Activated CD8-positive, alpha-beta memory T cell treated with anti-CD3 and anti-CD28 coated beads, Interleukin-2, amount 50 U/mL, for 4 hours (primary cell): Measurements from ENCODE around the gene CASKIN1.
A peak's percentile ranks its signal among the peaks of the same experiment; 100 is the strongest.
"Not testable (repeated sequence)": the region's sequence is repeated elsewhere in the genome, so short reads cannot be mapped to it uniquely, and the experiment has no call there.

Source experiments
- DNase-seq: peaks from one replicate; pipeline ENCODE4 v3.0.0-alpha.2; 2020

The CASKIN1 gene

DNA sequence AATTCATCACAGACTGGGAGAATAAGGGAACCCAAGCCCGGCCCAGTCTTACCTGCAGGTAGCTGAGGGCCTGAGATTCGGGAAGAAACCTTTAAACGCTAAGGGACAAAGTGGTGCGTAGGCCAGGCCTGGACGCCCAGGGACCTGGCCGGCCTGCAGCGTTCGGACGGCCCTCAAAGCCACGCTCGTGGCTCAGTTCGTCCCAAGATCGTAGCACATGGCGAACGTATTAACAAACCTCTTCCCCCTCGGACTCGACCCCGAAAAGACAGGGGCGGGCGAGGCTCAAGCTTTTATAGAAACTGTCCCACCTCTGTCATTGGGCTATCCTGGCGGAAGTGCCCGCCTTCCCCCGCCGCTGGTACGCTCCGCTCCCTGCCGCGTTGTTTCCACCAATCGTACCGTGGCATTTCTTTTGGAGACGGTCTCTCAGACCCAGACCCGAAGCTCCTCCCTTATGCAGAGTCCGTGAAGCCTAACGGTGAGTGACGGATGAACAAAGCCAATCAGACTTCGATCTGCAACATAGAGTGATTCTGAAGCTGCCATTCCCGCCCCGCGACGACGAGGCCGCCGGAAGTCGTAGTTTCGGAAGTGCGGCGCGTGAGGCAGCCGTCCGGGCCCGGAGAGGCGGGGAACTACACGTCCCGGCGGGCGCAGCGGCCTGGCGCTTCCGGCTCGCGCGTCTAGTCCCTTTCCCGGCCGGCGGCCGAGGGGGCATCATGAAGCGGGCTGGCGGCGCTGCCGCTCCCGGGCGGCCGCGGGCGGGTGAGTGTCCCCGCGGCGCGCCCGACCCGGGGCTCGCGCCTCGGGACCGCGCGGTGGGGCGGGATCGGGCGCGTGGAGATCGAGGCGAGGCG, 41.1 kb downstream of the CASKIN1 start, which contains the start of gene TRAF7:
TRAF7 (plus strand) TSS at position 692 of the 860 bp plus-strand sequence. CDS start 8,139 bp downstream, outside the sequence.
- DNase-seq = peak; percentile 96

DNA sequence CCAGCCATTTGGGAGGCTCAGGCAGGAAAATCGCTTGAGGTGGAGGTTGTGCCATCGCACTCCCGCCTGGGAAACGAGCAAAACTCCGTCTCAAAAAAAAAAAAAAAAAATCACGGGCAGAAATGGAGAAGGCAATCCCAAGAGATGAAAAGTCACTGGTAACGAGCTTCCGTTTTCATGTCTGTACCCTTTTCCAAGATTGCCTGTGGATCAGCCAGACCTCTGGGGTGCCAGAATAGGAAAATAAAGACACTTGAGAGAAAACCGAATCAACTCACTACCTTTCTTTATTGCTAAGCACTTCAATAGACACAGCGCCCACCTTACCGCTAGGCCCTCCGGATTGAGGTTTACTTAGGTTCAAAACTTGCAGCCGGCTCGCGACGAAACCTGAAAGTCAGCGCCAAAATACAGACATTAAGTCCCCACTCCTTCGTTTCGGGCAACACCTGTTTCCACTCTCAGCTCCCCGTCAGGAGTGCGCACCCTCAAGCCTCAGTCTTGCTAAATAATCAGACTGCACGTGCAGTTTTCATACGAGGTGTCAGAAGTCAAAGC, 41.8 kb downstream of the CASKIN1 start:
- DNase-seq = no peak

DNA sequence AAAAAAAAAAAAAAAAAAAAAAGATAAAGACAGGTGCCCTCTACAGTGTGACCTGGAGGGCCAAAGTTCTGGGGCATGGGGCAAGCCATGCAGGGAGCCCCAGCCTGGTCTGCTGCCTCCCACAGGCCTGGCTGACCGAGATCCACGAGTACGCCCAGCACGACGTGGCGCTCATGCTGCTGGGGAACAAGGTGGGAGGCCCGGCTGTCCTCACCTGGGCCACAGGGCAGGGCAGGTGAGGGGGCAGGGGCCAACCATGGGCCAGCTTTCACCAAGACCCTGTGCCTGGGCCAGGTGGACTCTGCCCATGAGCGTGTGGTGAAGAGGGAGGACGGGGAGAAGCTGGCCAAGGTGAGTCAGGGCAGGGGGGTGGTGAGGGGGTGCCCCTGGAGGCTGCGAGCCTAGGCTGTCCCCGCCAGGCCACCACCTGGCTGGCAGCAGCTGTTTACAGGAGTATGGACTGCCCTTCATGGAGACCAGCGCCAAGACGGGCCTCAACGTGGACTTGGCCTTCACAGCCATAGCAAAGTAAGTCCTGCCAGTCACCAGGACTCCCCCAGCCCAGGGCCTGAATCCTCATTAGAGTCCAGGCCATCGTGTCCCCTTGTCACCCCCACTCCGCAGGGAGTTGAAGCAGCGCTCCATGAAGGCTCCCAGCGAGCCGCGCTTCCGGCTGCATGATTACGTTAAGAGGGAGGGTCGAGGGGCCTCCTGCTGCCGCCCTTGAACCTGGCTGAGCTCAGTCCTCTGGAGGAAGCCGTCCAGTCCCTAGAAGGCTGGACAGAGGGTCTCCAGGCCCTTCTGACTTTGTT, 43.5 kb downstream of the CASKIN1 start:
- no peak for DNase-seq

DNA sequence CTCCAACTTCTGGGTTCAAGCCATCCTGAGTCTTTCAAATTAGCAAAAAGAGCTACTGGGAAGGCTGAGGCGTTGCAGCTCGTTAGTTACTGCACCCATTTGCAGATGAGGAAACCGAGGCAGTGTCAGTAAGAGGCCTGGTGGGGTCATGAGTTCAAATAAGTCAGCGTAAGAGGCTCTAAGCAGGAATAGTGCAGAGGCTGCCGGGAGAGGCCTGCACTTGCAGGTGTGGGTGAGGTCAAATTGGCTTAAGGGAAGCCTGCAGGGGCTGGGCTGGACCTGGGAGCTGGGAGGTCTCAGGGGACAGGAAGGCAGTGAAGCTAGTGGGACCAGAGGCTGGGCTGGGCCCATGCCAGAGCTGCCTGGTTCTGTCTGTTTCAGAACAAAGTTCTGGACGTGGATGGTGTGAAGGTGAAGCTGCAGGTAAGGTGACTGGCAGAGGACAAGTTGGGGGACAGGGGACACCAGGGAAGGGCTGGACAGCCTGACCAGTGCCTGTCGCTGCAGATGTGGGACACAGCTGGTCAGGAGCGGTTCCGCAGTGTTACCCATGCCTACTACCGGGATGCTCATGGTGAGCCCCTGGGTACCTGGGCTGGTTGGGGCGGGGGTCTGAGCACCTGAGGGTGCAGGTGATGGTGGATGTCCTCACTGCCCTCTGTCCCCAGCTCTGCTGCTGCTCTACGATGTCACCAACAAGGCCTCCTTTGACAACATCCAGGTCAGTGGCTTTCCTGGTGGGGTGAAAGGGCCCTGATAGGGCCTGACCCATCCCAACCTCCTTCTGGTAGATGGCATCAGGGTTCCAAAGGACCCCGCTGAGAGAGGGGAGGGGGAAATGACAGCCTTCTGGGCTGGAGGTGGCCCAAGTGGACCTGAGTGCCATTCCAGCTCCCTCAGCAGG, 45.0 kb downstream of the CASKIN1 start:
- no peak for DNase-seq

DNA sequence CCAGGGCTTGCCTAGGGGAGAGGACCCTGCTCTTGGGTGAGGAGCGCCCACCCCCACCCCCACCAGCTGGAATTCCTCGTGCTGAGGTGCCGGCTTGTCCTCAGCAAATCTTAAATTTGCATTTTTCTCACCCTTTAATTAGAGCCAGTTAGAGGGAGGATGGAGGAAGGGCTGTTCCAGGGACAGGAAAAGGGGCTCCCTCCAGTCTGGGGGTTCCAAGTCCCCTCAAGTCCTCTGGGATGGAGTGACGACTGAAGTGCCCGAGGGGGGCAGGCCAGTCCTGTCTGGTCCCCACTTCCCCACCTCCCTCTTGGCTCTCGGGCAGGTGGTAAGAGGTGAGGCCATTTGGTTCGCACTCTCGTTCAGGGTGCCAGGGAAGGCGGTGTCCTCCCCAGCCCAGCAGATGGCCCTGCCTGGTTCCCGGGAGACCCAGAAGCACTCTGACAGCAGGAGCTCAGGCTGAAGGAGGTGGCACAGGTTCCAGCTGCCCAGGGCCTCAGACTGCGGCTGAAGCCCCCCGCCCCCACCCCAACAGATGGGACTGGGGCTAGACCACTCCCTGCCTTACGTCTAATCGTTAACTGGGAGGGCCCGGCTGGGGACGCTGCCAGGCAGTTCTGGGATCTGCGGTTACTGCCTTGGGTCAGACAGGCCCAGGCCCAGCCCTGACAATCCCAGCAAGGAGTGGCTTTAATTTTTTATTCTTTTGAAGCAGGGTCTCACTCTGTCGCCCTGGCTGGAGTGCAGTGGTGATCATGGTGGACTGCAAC, 45.8 kb downstream of the CASKIN1 start:
- DNase-seq = no peak

DNA sequence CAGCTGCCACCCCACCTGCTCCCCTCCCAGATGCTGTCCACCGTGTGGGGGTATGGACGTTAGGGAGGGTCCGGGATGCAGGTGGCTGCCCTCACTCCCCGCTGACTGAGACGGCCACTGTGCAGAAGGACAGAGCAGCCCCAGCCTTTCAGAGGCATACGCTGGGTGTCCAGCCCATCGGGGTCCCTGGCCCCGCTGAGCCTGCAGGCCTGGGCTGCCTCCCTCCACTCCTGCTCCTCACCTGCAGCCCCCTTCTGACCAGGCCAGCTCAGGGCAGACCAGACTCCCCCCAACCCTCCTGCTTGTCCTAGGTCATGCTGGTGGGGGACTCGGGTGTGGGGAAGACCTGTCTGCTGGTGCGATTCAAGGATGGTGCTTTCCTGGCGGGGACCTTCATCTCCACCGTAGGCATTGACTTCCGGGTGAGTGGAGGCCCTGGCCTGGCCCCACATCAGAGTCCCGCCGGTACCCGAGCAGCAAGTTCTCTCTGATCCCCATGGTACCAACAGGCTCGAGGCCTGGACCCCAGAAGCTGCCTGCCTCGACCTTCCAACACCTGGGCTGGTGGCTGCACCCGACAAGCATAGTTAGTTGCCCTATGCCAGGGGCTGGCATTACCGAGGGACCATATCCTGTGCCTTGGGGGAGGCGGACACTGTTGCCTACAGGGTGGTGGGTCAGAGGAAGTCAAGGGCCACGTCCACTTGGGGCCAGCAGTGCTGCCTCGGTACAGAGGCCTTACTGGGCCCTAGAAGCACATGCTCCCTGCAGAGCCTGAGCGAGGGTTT, 46.6 kb downstream of the CASKIN1 start:
- DNase-seq = no peak

DNA sequence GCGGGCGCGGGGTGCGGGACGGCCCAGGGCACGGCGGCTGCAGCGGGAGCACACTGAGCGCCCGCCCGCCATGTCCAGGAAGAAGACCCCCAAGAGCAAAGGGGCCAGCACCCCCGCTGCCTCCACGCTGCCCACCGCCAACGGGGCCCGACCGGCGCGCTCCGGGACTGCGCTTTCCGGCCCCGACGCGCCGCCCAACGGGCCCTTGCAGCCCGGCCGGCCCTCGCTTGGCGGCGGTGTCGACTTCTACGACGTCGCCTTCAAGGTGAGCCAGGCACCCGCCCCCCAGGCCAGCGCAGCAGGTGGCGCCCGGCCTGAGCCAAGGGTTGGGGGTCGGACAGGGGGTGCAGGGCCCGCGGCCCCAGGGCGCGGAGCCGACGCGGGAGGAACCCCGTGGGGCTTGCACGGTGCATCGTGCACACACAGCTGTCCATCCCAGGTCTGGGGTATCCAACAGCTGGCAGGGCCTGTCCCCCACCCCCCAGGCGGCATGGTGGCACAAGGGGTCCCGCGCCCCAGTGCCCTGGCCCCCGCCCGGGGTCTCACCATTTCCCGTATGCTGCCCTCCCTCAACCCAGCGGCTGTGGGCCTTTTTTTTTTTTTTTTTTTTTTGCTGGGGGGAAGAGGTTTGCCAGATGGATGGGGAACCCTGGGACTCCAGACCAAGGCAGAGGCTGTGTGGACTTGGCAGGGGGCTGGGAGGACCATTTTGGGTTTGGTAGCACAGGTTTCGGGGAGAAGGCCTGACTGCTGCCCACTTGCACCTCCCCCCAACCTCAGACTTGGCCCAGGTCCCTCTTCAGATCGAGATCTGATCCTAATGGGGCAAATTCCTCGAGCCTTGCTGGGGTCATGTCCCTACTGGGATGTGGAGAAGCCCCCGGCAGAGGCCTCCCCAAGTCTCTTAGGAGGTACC, 47.4 kb downstream of the CASKIN1 start:
- no peak for DNase-seq

DNA sequence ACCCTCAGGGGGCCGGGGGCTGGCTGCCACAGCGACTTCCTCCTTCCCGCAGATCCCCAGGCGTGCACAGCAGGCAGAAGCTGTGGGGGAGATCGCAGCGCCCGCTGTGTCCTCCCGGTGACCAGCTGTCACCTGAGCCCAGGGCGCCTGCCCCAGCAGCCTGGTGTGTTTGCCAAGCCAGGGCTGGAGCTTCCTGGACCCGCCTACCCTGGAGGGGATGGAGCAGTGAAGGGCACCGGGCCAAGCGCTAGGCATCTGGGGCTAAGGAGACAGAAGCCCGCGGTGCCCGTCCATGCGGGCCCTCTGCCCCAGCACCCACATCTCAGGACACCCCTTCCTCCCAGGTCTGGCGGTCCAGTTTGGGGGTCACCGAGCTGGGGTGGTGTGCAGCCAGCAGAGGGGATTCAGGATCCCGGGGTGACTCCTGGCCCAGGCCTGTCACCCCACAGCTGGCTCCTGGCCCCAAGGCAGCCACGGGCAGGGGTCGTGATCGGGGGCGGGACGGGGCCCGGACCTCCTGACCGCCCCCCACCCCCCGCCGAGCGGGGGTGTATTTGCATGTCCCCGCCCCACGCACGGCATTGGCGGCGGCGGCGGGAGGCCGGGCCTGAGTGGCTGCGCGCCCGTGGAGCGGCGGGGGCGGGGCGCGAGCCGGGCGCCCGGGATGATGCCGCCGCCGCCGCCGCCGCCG, 48.3 kb downstream of the CASKIN1 start, which contains the start of gene RAB26:
RAB26 (plus strand) TSS at position 645 of the 691 bp plus-strand sequence. CDS start 159 bp downstream, outside the sequence.
- peak; percentile 49 for DNase-seq

DNA sequence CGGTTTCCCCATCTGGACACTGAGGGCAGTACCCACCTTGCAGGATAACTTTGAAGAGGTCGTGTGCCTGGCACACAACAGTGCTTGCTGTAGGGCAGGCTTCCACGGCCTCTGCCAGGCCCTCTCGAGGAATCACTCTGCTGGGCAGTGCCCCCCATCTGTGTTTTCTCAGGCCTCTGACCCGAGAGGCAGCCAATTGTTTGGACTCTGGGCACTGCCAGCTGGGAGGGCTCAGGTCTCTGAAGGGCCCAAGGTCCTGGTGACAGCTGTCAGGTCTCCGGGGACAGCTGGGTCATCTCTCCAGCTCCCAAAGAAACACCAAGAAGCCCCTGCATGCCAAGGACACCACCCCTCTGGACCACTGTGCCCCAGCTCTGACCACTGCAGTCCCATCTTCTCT, 49.0 kb downstream of the CASKIN1 start:
- no peak for DNase-seq

DNA sequence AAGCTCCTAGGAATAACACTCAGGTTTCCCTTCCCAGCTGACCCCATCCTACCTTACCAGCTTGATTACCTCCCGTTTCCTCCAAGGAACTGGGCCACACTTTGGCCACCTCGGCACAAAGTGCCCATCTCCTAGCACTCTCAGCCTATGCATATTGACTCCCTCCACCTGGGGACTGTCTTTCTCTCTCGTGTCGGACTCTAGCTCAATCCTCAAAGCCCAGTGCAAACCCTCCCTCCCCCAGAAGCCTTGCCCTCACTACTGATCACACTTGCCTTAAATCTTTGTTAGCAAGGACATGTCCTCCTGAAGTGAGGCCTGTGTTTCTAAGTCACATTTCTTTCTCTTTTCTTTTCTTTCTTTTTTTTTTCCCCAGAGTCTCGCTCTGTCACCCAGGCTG, 50.6 kb downstream of the CASKIN1 start:
- DNase-seq = no peak

DNA sequence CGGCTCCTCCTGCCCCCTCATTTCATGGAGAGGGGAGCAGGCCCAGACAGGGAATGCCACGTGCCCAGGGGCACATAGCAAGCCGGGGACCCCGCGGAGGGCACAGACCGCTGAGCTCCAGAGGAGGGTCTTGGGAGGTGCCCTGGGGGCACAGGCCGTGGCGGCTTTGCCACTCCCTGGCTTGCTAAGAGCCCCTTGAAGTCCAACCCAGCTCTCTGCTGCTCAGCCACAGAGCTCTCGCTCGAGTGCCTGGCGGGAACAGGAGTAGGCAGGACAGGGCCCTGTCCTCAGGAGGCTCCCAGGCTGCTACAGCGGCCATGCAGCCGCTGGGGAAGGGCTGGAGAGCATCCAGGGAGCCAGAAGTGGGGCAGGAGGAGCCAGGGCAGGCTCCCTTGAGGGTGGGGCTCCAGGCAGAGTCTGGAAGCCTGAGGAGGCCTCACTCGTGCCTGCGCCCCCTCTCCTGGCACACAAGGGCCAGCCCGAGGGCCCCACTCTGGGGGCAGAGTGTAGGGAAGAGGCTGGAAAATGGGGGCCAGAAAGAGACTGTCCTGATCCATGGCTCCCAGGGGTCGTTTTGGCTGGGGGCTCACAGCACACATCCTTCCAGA, 52.4 kb downstream of the CASKIN1 start:
- no peak for DNase-seq

DNA sequence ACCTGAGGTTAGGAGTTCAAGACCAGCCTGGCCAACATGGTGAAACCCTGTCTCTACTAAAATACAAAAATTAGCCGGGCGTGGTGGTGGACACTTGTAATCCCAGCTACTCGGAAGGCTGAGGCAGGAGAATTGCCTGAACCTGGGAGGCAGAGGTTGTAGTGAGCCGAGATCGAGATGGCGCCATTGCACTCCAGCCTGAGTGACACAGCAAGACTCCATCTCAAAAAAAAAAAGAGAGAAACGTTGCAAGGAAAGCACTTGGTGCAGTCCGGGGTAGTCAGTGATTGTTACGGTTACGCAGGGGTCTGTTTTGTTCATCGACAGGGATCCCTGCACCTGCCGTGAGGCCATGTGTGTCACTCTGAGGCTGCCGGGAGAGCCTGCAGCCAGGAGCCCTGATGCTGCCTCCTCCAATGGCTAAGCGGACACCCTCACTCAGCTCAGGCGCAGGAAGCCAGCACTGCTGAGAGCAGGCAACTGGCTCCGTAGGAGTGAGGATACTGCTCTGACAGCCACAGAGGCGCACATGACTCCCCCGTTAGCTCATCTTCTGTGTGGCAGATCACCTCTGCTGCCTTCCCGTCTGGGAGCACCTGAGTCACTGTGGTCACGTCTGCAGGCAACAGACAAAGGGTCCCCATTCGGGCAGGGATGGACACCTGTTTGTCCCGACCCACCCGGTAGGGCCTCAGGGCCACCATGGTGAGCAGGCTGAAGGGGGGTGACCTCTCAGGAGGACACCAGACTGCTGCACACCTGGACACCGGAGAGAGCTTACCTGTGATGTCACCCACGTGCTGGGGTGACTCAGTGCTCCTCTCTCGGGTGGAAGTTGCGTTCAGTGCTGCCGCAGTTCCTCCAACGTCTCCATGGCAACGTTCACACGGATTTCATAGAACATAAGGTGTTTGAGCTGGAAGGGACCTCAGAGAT, 53.2 kb downstream of the CASKIN1 start:
- no peak for DNase-seq

DNA sequence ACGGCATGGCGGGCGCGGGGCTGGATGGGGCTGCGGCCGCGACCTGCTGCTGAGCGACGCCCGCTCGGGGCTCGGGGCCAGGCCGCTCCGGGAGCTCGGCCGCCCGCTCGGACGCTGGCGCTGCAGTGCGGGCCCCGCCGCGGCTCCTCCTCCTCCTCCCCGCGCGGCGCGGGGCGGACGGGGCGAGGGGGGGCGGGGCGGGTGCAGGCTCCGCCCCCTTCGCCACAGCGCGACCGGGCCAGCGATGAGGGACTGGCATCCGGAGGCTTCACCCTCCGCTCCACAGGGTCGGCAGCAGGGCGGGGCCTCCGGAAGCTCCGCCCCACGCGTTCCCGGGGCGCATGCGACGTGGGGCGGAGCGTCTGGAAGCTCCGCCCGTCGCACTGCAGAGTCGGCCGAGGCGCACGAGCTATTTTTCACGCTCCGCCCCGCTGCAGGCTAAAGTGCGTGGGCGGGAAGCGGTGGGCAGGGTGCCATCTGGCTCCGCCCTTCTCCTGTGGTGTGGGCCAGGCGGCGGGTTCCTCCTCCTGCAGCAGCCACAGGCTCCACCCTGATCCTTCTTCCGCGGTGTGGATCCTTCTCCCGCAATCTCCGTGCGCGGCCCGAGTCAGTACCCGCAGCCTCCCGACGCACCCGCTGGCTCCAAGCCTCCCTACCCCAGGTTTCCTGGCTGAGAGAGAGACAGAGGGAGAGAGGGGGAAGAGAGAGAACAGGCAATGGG, 60.5 kb downstream of the CASKIN1 start, which contains the start of gene PKD1:
PKD1 (minus strand) TSS at position 129 of the 721 bp plus-strand sequence. CDS start 209 bp downstream, outside the sequence.
- peak; percentile 99 for DNase-seq

DNA sequence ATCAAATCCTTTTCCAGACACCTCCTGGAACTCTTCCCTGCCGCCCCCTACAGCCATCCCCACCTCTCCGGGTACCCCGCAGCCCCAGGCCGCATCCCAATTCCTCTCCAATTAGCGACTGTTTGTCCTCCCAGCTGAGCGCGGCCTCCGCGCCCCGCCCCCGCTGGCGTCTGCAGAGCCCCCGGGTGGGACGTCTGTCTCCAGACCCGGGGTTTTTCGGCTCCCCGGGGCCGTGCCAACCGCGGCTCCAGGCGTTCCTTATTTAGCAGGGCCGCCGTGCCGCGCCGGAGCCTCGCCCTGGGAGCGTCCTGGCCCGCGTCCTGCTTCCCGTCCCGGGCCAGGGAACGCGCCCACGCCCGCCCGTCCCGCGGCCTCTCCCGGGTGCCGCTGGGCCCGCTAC, 61.3 kb downstream of the CASKIN1 start:
- not testable (repeated sequence) for DNase-seq

DNA sequence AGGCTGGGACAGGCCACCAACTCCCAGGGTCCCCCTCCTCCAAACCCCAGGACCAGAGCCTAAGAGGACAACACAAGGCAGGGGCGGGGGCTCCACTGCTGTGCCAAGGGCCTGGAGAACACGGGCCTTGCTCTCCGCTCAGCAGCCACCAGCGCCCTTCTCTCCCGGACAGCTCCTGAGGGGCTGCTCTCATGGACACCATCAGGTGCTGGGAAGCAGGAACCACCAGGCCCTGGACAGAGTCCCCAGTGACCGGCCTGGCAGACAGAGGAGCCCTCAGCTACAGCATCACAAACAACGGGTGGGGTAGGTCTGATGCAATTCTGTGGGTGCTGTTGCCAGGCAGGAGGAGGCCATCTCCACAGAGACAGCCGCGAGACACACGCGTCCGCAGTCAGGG, 62.6 kb downstream of the CASKIN1 start:
- not testable (repeated sequence) for DNase-seq

DNA sequence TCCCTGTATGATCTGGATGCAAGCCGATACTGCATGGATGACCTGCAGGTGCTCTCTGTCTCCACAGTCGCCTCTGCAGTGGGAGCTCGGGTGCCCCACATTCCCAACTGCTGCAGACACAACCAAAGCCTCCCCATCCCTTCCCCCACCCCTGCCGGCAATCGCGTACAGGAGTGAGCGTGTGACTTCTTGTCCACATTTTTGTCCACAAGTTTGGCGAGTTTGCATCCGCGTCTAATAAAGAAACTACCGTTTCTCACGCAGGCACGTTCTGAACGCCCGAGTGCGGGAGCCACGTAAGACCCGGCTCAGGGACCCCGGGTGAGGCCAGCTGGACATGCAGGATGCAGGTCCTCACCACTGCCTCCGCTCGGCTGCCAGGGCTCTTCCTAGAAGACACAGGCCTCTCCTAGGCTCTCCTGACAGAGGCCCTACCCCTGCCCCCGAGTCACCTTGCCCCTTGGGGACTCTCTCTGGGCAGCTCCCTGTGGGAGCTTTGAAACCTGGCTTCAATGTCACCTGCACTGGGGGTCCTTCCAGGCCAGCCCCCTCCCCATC, 66.4 kb downstream of the CASKIN1 start:
- not testable (repeated sequence) for DNase-seq
